ENCODE data around the gene CELF4.

The CELF4 gene

GRCh38 chr18:37527395-37527794 lies 38.2 kb downstream of the CELF4 start:
- peaks cover 24% of the 10 kb centered on the region for H3K27me3 ChIP-seq (ENCODE audit: insufficient read depth, poor library complexity, severe bottlenecking)
- TF ChIP-seq, protein P1, sequence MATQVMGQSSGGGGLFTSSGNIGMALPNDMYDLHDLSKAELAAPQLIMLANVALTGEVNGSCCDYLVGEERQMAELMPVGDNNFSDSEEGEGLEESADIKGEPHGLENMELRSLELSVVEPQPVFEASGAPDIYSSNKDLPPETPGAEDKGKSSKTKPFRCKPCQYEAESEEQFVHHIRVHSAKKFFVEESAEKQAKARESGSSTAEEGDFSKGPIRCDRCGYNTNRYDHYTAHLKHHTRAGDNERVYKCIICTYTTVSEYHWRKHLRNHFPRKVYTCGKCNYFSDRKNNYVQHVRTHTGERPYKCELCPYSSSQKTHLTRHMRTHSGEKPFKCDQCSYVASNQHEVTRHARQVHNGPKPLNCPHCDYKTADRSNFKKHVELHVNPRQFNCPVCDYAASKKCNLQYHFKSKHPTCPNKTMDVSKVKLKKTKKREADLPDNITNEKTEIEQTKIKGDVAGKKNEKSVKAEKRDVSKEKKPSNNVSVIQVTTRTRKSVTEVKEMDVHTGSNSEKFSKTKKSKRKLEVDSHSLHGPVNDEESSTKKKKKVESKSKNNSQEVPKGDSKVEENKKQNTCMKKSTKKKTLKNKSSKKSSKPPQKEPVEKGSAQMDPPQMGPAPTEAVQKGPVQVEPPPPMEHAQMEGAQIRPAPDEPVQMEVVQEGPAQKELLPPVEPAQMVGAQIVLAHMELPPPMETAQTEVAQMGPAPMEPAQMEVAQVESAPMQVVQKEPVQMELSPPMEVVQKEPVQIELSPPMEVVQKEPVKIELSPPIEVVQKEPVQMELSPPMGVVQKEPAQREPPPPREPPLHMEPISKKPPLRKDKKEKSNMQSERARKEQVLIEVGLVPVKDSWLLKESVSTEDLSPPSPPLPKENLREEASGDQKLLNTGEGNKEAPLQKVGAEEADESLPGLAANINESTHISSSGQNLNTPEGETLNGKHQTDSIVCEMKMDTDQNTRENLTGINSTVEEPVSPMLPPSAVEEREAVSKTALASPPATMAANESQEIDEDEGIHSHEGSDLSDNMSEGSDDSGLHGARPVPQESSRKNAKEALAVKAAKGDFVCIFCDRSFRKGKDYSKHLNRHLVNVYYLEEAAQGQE (IDR thresholded peaks at IDR 0.05; ENCODE audit: insufficient replicate concordance, low read depth), result no peak
- TF ChIP-seq, protein P2, sequence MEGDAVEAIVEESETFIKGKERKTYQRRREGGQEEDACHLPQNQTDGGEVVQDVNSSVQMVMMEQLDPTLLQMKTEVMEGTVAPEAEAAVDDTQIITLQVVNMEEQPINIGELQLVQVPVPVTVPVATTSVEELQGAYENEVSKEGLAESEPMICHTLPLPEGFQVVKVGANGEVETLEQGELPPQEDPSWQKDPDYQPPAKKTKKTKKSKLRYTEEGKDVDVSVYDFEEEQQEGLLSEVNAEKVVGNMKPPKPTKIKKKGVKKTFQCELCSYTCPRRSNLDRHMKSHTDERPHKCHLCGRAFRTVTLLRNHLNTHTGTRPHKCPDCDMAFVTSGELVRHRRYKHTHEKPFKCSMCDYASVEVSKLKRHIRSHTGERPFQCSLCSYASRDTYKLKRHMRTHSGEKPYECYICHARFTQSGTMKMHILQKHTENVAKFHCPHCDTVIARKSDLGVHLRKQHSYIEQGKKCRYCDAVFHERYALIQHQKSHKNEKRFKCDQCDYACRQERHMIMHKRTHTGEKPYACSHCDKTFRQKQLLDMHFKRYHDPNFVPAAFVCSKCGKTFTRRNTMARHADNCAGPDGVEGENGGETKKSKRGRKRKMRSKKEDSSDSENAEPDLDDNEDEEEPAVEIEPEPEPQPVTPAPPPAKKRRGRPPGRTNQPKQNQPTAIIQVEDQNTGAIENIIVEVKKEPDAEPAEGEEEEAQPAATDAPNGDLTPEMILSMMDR (IDR thresholded peaks at IDR 0.05; ENCODE audit: insufficient read depth, low read length), result no peak

DNA sequence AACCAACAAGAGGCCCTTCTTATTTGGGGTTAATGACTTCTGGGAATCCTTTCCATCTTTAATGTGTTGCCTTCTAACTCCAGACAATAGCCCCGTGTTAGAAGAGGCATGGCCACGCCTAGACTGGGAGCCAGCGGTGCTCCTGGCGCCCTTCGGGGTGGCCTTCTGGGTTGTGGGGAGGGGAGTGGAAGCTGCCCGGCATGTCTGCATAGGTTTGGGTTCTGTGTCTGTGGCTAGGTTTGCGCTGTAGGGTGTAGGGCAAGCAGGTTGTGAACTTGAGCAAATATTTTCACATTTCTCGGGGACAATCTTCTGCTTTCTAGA lies 40.4 kb downstream of the CELF4 start:
- DNase-seq (ENCODE audit: low read depth in 1 of 2, low spot score in 1 of 2), result no peak
- no peak overlapping the region for H3K27ac ChIP-seq (replicated peaks)
- TF ChIP-seq SPI1 (IDR thresholded peaks at IDR 0.05; ENCODE audit: borderline replicate concordance, low read depth) (no peak), GABPA (IDR thresholded peaks at IDR 0.05; ENCODE audit: low read depth) (no peak), POLR2AphosphoS5 (IDR thresholded peaks at IDR 0.05; ENCODE audit: low read depth) (no peak)
- TF ChIP-seq, protein P2 (IDR thresholded peaks at IDR 0.05; ENCODE audit: insufficient read depth, low read length), result no peak
- TF ChIP-seq, protein P1 (IDR thresholded peaks at IDR 0.05; ENCODE audit: insufficient replicate concordance, low read depth), result no peak
- H3K4me3 ChIP-seq (replicated peaks; ENCODE audit: insufficient read depth, low read length), result no peak overlapping the region
- H3K27me3 ChIP-seq (ENCODE audit: insufficient read depth, poor library complexity, severe bottlenecking), result peaks cover 24% of the 10 kb centered on the region

More at GRCh38 chr18:37527395-37527794, 38.2 kb downstream of the CELF4 start:
- no peak for DNase-seq (ENCODE audit: low read depth in 1 of 2, low spot score in 1 of 2)
- no peak overlapping the region for H3K4me3 ChIP-seq (replicated peaks; ENCODE audit: insufficient read depth, low read length)
- no peak overlapping the region for H3K27ac ChIP-seq (replicated peaks)

- DNase-seq (ENCODE audit: low read depth in 1 of 2, low spot score in 1 of 2), result no peak
- Histone ChIP-seq H3K27me3 (ENCODE audit: insufficient read depth, poor library complexity, severe bottlenecking) (peaks cover 27% of the 10 kb centered on the region), H3K27ac (replicated peaks) (no peak overlapping the region), H3K4me3 (replicated peaks; ENCODE audit: insufficient read depth, low read length) (no peak overlapping the region)
- TF ChIP-seq, protein P1 (IDR thresholded peaks at IDR 0.05; ENCODE audit: insufficient replicate concordance, low read depth), result no peak
- TF ChIP-seq SPI1 (IDR thresholded peaks at IDR 0.05; ENCODE audit: borderline replicate concordance, low read depth) (no peak), GABPA (IDR thresholded peaks at IDR 0.05; ENCODE audit: low read depth) (no peak), POLR2AphosphoS5 (IDR thresholded peaks at IDR 0.05; ENCODE audit: low read depth) (no peak)
- TF ChIP-seq, protein P2 (IDR thresholded peaks at IDR 0.05; ENCODE audit: insufficient read depth, low read length), result no peak
Measured at GRCh38 chr18:37524498-37525261, 40.9 kb downstream of the CELF4 start.
